HepG2 (cell line): ENCODE data around the gene CLDN14. TPM values are rescaled to one million over a fixed set of nuclear protein-coding genes. Genes with fewer than 3 reads are reported as not detected.

Source experiments
- ARID2 ChIP-seq: sonication (generic); formaldehyde crosslinking; IDR thresholded peaks from 2 replicates; pipeline ENCODE4 v1.8.1; 2022; ENCODE audit warnings: mild to moderate bottlenecking, missing genetic modification reagents, borderline replicate concordance
- BCL3 ChIP-seq: sonication (generic); formaldehyde crosslinking; IDR thresholded peaks from 2 replicates; pipeline ENCODE4 v1.5.1; 2020; ENCODE audit warnings: mild to moderate bottlenecking, missing genetic modification reagents, moderate library complexity
- BRCA1 ChIP-seq: sonication (generic); formaldehyde crosslinking; IDR thresholded peaks from 2 replicates; pipeline ENCODE4 v1.4.0; 2020; ENCODE audit warnings: missing genetic modification reagents
- CAMTA2 ChIP-seq: sonication (generic); formaldehyde crosslinking; IDR thresholded peaks from 2 replicates; pipeline ENCODE4 v1.4.0; 2020; ENCODE audit warnings: mild to moderate bottlenecking, missing genetic modification reagents, borderline replicate concordance
- EEA1 ChIP-seq: sonication (generic); formaldehyde crosslinking; IDR thresholded peaks from 2 replicates; pipeline ENCODE4 v1.5.1; 2020; ENCODE audit warnings: mild to moderate bottlenecking, missing genetic modification reagents, borderline replicate concordance
- FOXA3 ChIP-seq: IDR thresholded peaks from 2 replicates; pipeline ENCODE4 v1.6.1; 2016; ENCODE audit warnings: missing genetic modification reagents, missing compliant biosample characterization
- GZF1 ChIP-seq: sonication (generic); formaldehyde crosslinking; IDR thresholded peaks from 2 replicates; pipeline ENCODE4 v1.5.1; 2020; ENCODE audit warnings: mild to moderate bottlenecking, missing genetic modification reagents
- NFYB ChIP-seq: sonication (generic); formaldehyde crosslinking; IDR thresholded peaks from 2 replicates; pipeline ENCODE4 v1.4.0; 2020; ENCODE audit warnings: missing genetic modification reagents
- RNF2 ChIP-seq: fragments of 450-650 bp; conservative IDR thresholded peaks from 2 replicates; pipeline ENCODE4 v1.6.1; 2016; ENCODE audit warnings: low read depth
- TEF ChIP-seq: sonication (generic); formaldehyde crosslinking; IDR thresholded peaks from 2 replicates; pipeline ENCODE4 v1.5.0; 2020; ENCODE audit warnings: missing genetic modification reagents
- TFDP1 ChIP-seq: IDR thresholded peaks from 2 replicates; pipeline ENCODE4 v1.6.1; 2016; ENCODE audit warnings: missing compliant biosample characterization, missing genetic modification reagents, borderline replicate concordance
- ZFP37 ChIP-seq: sonication (generic); formaldehyde crosslinking; IDR thresholded peaks from 2 replicates; pipeline ENCODE4 v1.4.0; 2020; ENCODE audit warnings: missing genetic modification reagents, borderline replicate concordance
- ZNF761 ChIP-seq: sonication (generic); formaldehyde crosslinking; conservative IDR thresholded peaks from 2 replicates; pipeline ENCODE4 v1.4.0; 2020; ENCODE audit warnings: mild to moderate bottlenecking, missing genetic modification reagents
- ZNF781 ChIP-seq: sonication (generic); formaldehyde crosslinking; IDR thresholded peaks from 2 replicates; pipeline ENCODE4 v1.5.1; 2020; ENCODE audit warnings: borderline replicate concordance, mild to moderate bottlenecking, missing genetic modification reagents; ENCODE audit errors: not compliant biosample characterization
- ZNF841 ChIP-seq: sonication (generic); formaldehyde crosslinking; IDR thresholded peaks from 2 replicates; pipeline ENCODE4 v1.8.1; 2023; ENCODE audit warnings: missing genetic modification reagents, borderline replicate concordance
- polyA plus RNA-seq, 8 experiments: library from polyadenylated mRNA; depleted of rRNA in 3 of 8; stranded (reverse) in 7 of 8; unstranded in 1 of 8; fragments of >200 nt; fragmentation: Illumina TruSeq in 4 of 8; extraction: Trizol in 4 of 8; gene quantifications; 2 replicates each; pipeline versions ENCODE4 v1.2.1 to v1.2.3, GENCODE V29; 2011 to 2016; ENCODE audit warnings: low read depth in 4 of 8, missing spikeins in 1 of 8, mixed read lengths in 1 of 8; ENCODE audit not compliant: insufficient read depth in 1 of 8
- total RNA-seq, 5 experiments: library from RNA; depleted of rRNA; stranded (reverse); fragments of >200 nt; fragmentation: Illumina TruSeq; extraction: Trizol; gene quantifications; 2 replicates each; pipeline ENCODE4 v1.2.3, GENCODE V29; 2016; ENCODE audit warnings: low read depth in 1 of 5
- TF ChIP-seq, protein P1 (sequence below), 2 experiments: sonication (generic) in 1 of 2; formaldehyde crosslinking in 1 of 2; IDR thresholded peaks; 2 replicates each; pipeline versions ENCODE4 v1.6.1 to v1.9.0; 2014 to 2022; ENCODE audit warnings: antibody characterized with exemption in 1 of 2, borderline replicate concordance in 1 of 2, inconsistent platforms in 1 of 2, low read depth in 1 of 2, missing genetic modification reagents in 1 of 2
- TF ChIP-seq, protein P2 (sequence below): sonication (generic); formaldehyde crosslinking; IDR thresholded peaks from 2 replicates; pipeline ENCODE4 v1.4.0; 2020; ENCODE audit warnings: missing genetic modification reagents

Gene CLDN14
- total and polyA plus RNA-seq, 2 of the 13 experiments (the other 11 are each of a cell fraction or from before 2014, with no cell fraction given): 1.1 to 1.4 TPM

GRCh38 chr21:36477001-36477400, 2.9 kb downstream of the CLDN14 start (continued):
- TF ChIP-seq TFDP1 (CRISPR knock-in tag) (no peak; the same call in 1 of the 2 replicates), ZNF761 (CRISPR knock-in tag) (no peak), RNF2 (no peak), ZNF841 (no peak), GZF1 (no peak), ARID2 (CRISPR knock-in tag) (no peak), ZNF781 (CRISPR knock-in tag) (no peak), NFYB (no peak), EEA1 (CRISPR knock-in tag) (no peak), ZFP37 (no peak), CAMTA2 (CRISPR knock-in tag) (no peak), BRCA1 (CRISPR knock-in tag) (no peak), BCL3 (no peak), TEF (no peak), FOXA3 (CRISPR knock-in tag) (0 out of 2 replicates have a peak, but pooled peaks have one; percentile 16)
- TF ChIP-seq, protein P1, sequence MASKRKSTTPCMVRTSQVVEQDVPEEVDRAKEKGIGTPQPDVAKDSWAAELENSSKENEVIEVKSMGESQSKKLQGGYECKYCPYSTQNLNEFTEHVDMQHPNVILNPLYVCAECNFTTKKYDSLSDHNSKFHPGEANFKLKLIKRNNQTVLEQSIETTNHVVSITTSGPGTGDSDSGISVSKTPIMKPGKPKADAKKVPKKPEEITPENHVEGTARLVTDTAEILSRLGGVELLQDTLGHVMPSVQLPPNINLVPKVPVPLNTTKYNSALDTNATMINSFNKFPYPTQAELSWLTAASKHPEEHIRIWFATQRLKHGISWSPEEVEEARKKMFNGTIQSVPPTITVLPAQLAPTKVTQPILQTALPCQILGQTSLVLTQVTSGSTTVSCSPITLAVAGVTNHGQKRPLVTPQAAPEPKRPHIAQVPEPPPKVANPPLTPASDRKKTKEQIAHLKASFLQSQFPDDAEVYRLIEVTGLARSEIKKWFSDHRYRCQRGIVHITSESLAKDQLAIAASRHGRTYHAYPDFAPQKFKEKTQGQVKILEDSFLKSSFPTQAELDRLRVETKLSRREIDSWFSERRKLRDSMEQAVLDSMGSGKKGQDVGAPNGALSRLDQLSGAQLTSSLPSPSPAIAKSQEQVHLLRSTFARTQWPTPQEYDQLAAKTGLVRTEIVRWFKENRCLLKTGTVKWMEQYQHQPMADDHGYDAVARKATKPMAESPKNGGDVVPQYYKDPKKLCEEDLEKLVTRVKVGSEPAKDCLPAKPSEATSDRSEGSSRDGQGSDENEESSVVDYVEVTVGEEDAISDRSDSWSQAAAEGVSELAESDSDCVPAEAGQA (IDR thresholded peaks at IDR 0.05; ENCODE audit: low read depth): no peak
- TF ChIP-seq, protein P1 (CRISPR knock-in tag; IDR thresholded peaks at IDR 0.05; ENCODE audit: borderline replicate concordance): no peak
- TF ChIP-seq, protein P2, sequence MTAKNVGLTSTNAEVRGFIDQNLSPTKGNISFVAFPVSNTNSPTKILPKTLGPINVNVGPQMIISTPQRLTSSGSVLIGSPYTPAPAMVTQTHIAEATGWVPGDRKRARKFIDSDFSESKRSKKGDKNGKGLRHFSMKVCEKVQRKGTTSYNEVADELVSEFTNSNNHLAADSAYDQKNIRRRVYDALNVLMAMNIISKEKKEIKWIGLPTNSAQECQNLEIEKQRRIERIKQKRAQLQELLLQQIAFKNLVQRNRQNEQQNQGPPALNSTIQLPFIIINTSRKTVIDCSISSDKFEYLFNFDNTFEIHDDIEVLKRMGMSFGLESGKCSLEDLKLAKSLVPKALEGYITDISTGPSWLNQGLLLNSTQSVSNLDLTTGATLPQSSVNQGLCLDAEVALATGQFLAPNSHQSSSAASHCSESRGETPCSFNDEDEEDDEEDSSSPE (CRISPR knock-in tag): no peak
